SH-SY5Y (cell line): ENCODE data around the gene OLFM3.

Experiments used
- GATA2 ChIP-seq: IDR thresholded peaks from 2 replicates; pipeline ENCODE4 v1.6.1; 2011; ENCODE audit warnings: mild to moderate bottlenecking, low read depth, low read length
- GATA3 ChIP-seq: IDR thresholded peaks from 2 replicates; pipeline ENCODE4 v1.6.1; 2011; ENCODE audit warnings: low read depth, mild to moderate bottlenecking, low read length, moderate library complexity

GRCh38 chr1:101967871-101968270 lies 28.9 kb downstream of the OLFM3 start:
- TF ChIP-seq GATA2 (no peak), GATA3 (no peak)
